ENCODE data around the gene LNPEP.

Gene LNPEP

GRCh38 chr5:96961053-96961452, 25.2 kb downstream of the LNPEP start:
- no peak for DNase-seq (ENCODE audit: low read depth in 2 of 2)

GRCh38 chr5:96962540-96962991, 26.7 kb downstream of the LNPEP start:
- no peak for DNase-seq (ENCODE audit: low read depth in 2 of 2)

DNA sequence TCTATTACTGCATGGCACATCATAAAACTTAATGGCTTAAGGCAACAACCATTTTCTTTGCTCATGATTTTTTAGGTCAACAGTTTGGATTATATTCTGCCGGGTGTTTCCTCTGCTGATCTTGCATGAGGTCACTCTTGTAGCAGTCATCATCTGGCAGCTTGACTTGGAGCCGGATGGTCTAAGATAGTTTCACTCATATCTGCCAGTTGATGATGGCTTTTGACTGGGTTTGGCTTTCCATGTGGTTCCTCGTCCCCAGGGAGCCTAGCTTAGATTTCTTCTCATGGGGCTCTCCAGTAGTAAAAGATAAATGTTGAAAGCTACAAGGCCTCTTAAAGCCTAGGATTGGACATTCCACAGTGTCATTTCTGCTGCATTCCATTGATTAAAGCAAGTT, 27.4 kb downstream of the LNPEP start:
- DNase-seq (ENCODE audit: low read depth in 2 of 2) = no peak

- no peak for DNase-seq (ENCODE audit: low read depth in 2 of 2)
Observed at GRCh38 chr5:96966801-96967200, 30.9 kb downstream of the LNPEP start.

- DNase-seq (ENCODE audit: low read depth in 2 of 2) = no peak
Observed at GRCh38 chr5:96967400-96967799, 31.5 kb downstream of the LNPEP start.

DNA sequence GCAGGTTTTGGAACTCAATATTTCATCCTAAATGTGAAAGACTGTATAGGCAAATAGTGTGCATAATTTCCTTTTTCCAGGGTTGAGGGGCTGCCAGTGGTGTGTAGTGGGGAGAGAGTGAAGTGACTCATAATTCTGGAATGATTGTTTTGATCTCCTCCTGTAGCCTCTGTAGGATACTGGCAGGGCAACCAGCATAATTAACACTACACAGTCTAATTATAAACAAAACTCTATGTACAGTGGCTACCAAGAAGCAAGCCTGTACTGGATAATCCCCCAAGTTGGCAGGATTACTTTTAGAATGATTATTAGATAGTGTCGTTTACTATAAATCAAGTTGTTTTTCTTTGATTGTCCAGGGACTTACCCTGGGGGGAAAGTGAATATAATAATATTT, 32.2 kb downstream of the LNPEP start:
- no peak for DNase-seq (ENCODE audit: low read depth in 2 of 2)

DNA sequence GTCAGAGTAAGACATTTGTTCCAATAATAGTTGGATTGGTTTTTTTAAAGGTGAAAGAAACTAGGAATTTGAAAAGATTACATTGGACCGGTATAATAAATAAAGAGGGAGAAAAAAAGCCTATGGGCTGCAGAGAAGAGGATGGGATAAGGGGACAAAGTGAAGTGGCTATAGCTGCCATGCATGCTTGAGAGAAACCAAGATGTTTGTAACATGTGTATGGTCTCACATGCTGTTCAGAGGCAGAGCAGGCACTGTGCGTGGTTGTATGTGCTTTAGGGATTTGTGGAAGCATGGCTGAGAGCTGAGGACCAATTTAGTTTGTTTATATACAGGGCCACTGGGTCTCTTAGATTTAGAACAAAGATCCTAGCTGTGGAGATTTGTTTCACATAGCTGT, 32.7 kb downstream of the LNPEP start:
- DNase-seq (ENCODE audit: low read depth in 2 of 2) = no peak

DNA sequence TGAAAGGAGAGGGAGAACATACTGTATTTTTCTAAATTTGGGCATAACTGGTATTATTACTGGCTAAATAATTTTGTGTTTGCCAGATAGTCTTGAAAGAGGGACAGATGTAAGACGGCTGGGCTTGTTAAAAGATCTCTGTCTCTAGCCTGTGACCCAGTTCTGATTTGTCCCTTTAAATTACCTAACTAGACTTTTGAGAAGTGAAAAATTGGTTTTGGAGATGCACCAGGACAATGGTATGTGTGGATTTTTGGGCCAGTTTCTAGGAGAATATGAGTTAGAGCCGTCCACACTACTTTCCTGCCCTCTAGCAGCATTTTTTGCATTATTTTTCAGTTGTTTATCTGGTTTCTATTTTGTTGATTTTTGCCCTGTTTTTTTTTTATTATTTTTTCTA, 33.5 kb downstream of the LNPEP start:
- DNase-seq (ENCODE audit: low read depth in 2 of 2) = no peak

GRCh38 chr5:96972599-96973334, 36.9 kb downstream of the LNPEP start:
- DNase-seq (ENCODE audit: low read depth in 2 of 2) = no peak

GRCh38 chr5:96973532-96974401, 37.9 kb downstream of the LNPEP start:
- DNase-seq (ENCODE audit: low read depth in 2 of 2) = no peak

DNA sequence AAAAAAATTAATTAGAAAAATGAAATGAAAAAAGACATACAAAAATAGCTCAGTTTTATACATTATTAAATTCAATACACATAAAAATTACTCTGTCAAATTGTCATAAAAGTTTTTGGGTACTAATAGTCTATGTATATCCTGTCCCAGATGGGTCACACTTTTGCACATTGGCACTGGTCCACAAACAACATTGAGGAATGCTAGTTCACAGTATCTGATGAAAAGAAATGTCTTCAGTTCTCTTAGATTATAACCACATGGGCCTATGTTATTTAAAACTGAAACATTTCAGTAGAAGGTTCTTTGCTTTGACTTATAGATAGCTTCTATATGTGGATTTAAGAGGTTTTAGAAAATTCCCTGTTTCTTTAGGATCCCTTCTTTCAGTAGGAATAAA, 39.8 kb downstream of the LNPEP start:
- no peak for DNase-seq (ENCODE audit: low read depth in 2 of 2)

DNA sequence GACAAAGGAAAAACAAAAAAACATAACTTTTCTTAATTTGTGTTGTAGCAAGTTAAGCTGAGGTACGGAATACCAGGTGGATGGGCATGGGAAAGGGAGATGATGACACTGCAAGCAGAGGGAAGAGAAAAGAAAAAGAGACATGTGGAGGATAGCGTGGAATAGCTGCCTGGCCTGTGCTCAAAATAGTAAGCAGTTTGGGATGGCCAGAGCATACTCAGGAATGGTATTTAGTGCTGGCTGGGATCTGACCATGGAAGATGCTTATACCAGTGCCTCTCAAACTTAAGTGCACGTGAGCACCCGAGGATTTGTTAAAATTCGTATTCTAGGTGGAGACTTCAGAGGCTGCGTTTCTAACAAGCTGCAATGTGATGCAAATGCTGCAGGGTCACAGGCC, 41.3 kb downstream of the LNPEP start:
- DNase-seq (ENCODE audit: low read depth in 2 of 2) = no peak

- DNase-seq (ENCODE audit: low read depth in 2 of 2) = no peak
Observed at GRCh38 chr5:96978812-96979449, 43.1 kb downstream of the LNPEP start.

DNA sequence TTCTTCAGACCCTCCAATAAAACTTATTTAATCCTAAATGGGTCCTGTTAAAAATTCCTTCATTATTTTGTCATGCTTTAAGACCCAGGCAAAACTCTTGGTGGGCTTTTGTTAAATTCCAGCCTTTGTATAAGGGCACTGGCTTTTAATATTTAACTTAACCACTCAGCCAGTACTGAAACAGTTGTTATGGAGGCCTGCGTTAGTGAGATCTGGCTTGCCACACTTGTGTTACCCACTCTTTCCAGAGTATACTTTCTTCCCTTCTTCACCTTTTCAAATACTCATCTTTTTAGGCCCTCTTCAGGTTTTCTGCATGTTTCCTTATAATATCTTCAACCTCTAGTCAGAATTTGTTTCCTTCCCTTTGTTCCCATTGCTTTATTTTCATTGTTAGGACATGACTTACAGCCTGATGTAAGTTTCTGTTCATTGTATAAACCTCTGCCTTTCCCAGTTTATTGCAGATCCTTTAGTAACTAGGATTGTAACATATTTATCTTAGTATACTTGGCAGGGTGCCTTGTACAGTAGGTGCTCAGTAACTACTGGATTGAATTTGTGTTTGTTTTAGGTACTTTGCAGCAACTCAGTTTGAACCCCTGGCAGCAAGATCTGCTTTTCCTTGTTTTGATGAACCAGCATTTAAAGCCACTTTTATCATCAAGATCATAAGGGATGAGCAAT, 48.8 kb downstream of the LNPEP start:
- no peak for DNase-seq (ENCODE audit: low read depth in 2 of 2)

DNA sequence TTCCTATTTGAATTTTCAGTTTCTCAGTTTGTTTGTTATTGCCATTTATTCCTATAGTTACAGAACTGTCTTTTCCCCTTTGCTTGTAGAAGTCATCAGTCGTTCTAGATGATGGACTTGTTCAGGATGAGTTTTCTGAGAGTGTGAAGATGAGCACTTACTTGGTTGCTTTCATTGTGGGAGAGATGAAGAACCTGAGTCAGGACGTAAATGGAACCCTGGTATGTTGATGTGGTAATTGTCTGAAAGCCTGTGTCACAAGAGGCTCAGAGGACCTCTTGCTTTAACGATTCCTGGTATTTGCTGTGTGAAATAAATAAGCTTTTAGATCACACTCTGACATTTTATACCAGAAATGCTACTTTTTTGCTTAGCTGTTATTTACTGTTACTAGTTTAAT, 50.6 kb downstream of the LNPEP start:
- no peak for DNase-seq (ENCODE audit: low read depth in 2 of 2)

GRCh38 chr5:96990102-96990501, 54.2 kb downstream of the LNPEP start:
- DNase-seq (ENCODE audit: low read depth in 2 of 2) = no peak

DNA sequence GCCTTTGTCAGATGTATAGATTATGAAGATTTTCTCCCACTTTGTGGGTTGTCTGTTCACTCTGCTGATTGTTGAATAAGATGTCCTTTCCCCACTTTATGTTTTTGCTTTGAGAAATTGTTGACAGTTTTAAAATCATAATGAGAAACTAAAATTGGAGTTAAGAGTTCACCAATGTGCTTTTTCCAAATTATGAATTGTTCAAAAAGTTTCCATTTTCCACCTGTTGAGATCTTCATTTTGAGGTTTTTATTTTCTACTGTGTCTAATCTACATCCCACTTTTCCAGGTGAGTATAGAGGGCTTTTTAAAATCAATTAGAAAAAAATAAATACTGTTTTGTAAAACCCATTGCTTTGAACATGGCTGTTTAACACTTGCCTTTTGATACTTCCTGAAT, 55.8 kb downstream of the LNPEP start:
- no peak for DNase-seq (ENCODE audit: low read depth in 2 of 2)

DNA sequence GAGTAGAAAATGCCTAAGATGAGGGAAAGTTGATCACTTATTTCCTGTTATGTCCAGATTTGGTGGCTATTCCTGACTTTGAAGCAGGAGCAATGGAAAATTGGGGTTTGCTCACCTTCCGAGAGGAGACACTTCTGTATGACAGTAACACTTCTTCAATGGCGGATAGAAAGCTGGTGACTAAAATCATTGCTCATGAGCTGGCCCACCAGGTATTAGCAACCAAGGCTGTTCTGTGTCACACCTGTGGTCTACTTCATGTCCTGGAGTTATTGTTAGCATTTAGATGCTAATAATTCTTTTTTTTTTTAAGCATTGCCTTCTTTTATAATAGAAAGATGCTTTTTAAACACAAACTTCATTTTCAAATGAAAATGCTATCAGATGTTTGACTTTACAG, 57.9 kb downstream of the LNPEP start:
- DNase-seq (ENCODE audit: low read depth in 2 of 2) = no peak

DNA sequence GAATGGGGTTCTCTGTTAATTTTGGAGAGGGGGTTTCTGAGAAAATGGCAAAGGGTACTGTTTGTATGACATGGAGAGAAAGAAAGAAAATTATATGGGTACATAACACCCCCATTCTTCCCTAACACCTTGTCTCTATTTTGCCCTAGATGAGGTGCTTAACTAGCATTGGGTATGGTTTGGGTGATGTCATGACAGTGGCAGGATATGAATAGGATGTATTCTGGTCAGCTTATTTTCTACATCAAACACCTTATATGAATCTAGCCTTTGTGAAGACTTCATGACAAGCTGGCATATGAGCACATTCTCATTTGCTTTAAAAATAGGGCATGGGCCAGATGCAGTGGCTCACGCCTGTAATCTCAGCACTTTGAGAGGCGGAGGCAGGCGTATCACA, 58.6 kb downstream of the LNPEP start:
- no peak for DNase-seq (ENCODE audit: low read depth in 2 of 2)

GRCh38 chr5:96995419-96995818, 59.5 kb downstream of the LNPEP start:
- DNase-seq (ENCODE audit: low read depth in 2 of 2) = no peak

GRCh38 chr5:96997265-96997859, 61.5 kb downstream of the LNPEP start:
- DNase-seq (ENCODE audit: low read depth in 2 of 2) = no peak

DNA sequence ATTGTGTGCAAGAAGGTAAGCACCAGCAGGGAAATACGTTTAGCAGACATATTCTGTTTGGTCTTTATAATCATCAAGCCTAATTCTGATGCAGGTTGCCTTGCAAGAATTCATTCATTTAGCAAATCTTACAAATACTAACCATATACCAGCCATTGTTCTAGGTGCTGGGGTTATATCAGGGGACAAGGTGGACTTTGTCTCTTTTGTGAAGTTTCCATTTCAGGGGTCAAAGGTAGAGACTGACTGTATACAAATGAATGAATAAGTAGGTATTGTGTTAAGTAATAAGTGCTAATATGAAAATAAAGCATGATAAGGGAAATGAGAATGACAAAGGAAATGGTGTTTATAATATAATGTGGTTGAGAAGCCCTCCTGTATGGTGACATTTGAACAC, 64.0 kb downstream of the LNPEP start:
- DNase-seq (ENCODE audit: low read depth in 2 of 2) = no peak
